Prostate gland (tissue), 2 donors: ENCODE results near the gene TRMU.

Experiments
- POLR2A ChIP-seq: fragments of 450-650 bp; IDR thresholded peaks from one replicate; pipeline ENCODE4 v1.6.1; 2016; ENCODE audit warnings: antibody characterized with exemption, mild to moderate bottlenecking
- TF ChIP-seq, protein P1 (sequence below), 4 experiments: fragments of 200-600 bp in 2 of 4; fragments of 450-650 bp in 2 of 4; sonication (generic) in 2 of 4; IDR thresholded peaks; 1 replicate in 3 of 4; 2 replicates in 1 of 4; pipeline ENCODE4 v1.5.1; 2016 to 2019; ENCODE audit warnings: antibody characterized with exemption in 4 of 4, mild to moderate bottlenecking in 2 of 4, moderate library complexity in 2 of 4

DNA sequence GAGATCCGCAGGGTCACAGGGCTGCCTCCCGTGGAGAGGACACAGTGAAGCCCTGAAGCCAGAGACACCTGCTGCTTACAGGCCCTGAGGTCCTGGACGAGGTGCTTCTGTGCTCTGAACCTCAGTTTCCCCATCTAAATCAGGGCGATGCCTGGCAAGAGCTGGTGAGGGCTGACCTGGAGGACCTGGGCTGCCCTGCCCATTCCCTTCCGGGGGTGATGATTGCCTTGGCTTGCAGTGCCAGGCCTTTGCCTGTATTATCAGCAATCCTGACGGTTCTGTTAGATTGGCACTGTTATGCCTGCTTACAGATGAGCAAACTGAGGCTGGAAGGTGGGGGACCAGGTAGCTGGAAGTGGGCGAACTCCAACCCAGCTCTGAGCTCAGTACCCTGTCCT lies 46.7 kb upstream of the TRMU start:
- TF ChIP-seq, protein P1, sequence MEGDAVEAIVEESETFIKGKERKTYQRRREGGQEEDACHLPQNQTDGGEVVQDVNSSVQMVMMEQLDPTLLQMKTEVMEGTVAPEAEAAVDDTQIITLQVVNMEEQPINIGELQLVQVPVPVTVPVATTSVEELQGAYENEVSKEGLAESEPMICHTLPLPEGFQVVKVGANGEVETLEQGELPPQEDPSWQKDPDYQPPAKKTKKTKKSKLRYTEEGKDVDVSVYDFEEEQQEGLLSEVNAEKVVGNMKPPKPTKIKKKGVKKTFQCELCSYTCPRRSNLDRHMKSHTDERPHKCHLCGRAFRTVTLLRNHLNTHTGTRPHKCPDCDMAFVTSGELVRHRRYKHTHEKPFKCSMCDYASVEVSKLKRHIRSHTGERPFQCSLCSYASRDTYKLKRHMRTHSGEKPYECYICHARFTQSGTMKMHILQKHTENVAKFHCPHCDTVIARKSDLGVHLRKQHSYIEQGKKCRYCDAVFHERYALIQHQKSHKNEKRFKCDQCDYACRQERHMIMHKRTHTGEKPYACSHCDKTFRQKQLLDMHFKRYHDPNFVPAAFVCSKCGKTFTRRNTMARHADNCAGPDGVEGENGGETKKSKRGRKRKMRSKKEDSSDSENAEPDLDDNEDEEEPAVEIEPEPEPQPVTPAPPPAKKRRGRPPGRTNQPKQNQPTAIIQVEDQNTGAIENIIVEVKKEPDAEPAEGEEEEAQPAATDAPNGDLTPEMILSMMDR (IDR thresholded peaks at IDR 0.05), result no peak
- no peak for TF ChIP-seq POLR2A
